HFFc6 (cell line): Measurements from ENCODE around the gene OR14C36. TPM values are rescaled to one million over a fixed set of nuclear protein-coding genes. Genes with fewer than 3 reads are reported as not detected.

Source experiments
- DNase-seq: peaks from one replicate; pipeline ENCODE4 v3.0.0-alpha.2; 2018
- H3K27ac Mint-ChIP-seq: 2 replicates; pipeline ENCODE4 v1.8.0; 2020; ENCODE audit warnings: mild to moderate bottlenecking, mixed read lengths
- H3K27me3 Mint-ChIP-seq: 2 replicates; pipeline ENCODE4 v1.8.0; 2021; ENCODE audit warnings: mild to moderate bottlenecking, moderate library complexity, mixed read lengths; ENCODE audit not compliant: insufficient read depth
- H3K36me3 Mint-ChIP-seq: 2 replicates; pipeline ENCODE4 v1.8.0; 2021; ENCODE audit warnings: low read depth, mixed read lengths
- H3K4me1 Mint-ChIP-seq: 2 replicates; pipeline ENCODE4 v1.8.0; 2020; ENCODE audit warnings: low read depth, mixed read lengths
- H3K4me3 Mint-ChIP-seq: 2 replicates; pipeline ENCODE4 v1.8.0; 2020; ENCODE audit warnings: mild to moderate bottlenecking, moderate library complexity, mixed read lengths
- H3K9me3 Mint-ChIP-seq: 2 replicates; pipeline ENCODE4 v1.8.0; 2020; ENCODE audit warnings: mild to moderate bottlenecking, mixed read lengths
- CTCF ChIP-seq: fragments of 200-600 bp; sonication (generic); IDR thresholded peaks from 2 replicates; pipeline ENCODE4 v1.5.0; 2021; ENCODE audit warnings: antibody characterized with exemption, mild to moderate bottlenecking
- total RNA-seq, 6 experiments: library from RNA; stranded (reverse); fragmentation: NEBNext Ultra II Directional; extraction: Animal tissue kit (Norgen Biotek cat#: 25700); gene quantifications; 2 replicates in 1 of 6; 3 replicates in 5 of 6; pipeline ENCODE4 v1.2.3, GENCODE V29; 2021

The OR14C36 gene
- total RNA-seq, 6 experiments from 2014 or later = not detected

GRCh38 chr1:248393050-248393449 lies 44.5 kb downstream of the OR14C36 start:
- no peak for DNase-seq
- Mint-ChIP-seq H3K9me3 (peaks cover 59% of the 10 kb centered on the region), H3K4me3 (no peak overlapping the region), H3K4me1 (no peaks in the 10 kb centered on the region), H3K36me3 (no peaks in the 10 kb centered on the region), H3K27ac (no peak overlapping the region), H3K27me3 (peaks cover 3% of the 10 kb centered on the region; the same call in 1 of the 2 replicates)
- no peak for TF ChIP-seq CTCF

Other genes starting within 250 kb of the OR14C36 start
- not detected for gene OR2M5, start 203.6 kb upstream of the OR14C36 start, total RNA-seq
- gene OR2M2, start 174.0 kb upstream of the OR14C36 start, total RNA-seq = not detected
- gene OR2M3, start 151.5 kb upstream of the OR14C36 start, total RNA-seq = under 1 TPM in 3 of 6 experiments, not detected in 3; 0.03 to 0.05 (median 0.05) TPM
- gene OR2M4, start 117.4 kb upstream of the OR14C36 start, total RNA-seq = under 1 TPM in 3 of 6 experiments, not detected in 3; 0.05 to 0.09 (median 0.07) TPM
- gene OR2T33, start 70.8 kb upstream of the OR14C36 start, total RNA-seq = under 1 TPM in 1 of 6 experiments, not detected in 5; 0.16 TPM
- gene OR2T12, start 45.4 kb upstream of the OR14C36 start, total RNA-seq = not detected
- gene OR2M7, start 24.2 kb upstream of the OR14C36 start, total RNA-seq = not detected
- gene OR2T4, start 12.9 kb downstream of the OR14C36 start, total RNA-seq = not detected
- not detected for gene OR2T6, start 27.0 kb downstream of the OR14C36 start, total RNA-seq
- gene OR2T1, start 54.3 kb downstream of the OR14C36 start, total RNA-seq = not detected
- gene OR2T2, start 96.9 kb downstream of the OR14C36 start, total RNA-seq = not detected
- not detected for gene OR2T3, start 124.6 kb downstream of the OR14C36 start, total RNA-seq
- gene OR2T5, start 139.8 kb downstream of the OR14C36 start, total RNA-seq = not detected
- gene OR2G6, start 159.3 kb downstream of the OR14C36 start, total RNA-seq = not detected
- not detected for gene OR2T29, start 214.0 kb downstream of the OR14C36 start, total RNA-seq
- not detected for gene OR2T34, start 226.0 kb downstream of the OR14C36 start, total RNA-seq
- gene OR2T10, start 248.9 kb downstream of the OR14C36 start, total RNA-seq = not detected